Measurements from ENCODE around the gene APPBP2. TPM values are rescaled to one million over a fixed set of nuclear protein-coding genes. Genes with fewer than 3 reads are reported as not detected.

Gene APPBP2
- total RNA-seq, 1 donor from 2014 or later, result 64.5 TPM

GRCh38 chr17:60396412-60396811 lies 129.6 kb downstream of the APPBP2 start:
- no peak for DNase-seq (ENCODE audit: low read depth)

- no peak for DNase-seq (ENCODE audit: low read depth)
These were observed 130.5 kb downstream of the APPBP2 start for GRCh38 chr17:60395508-60396065.

DNA sequence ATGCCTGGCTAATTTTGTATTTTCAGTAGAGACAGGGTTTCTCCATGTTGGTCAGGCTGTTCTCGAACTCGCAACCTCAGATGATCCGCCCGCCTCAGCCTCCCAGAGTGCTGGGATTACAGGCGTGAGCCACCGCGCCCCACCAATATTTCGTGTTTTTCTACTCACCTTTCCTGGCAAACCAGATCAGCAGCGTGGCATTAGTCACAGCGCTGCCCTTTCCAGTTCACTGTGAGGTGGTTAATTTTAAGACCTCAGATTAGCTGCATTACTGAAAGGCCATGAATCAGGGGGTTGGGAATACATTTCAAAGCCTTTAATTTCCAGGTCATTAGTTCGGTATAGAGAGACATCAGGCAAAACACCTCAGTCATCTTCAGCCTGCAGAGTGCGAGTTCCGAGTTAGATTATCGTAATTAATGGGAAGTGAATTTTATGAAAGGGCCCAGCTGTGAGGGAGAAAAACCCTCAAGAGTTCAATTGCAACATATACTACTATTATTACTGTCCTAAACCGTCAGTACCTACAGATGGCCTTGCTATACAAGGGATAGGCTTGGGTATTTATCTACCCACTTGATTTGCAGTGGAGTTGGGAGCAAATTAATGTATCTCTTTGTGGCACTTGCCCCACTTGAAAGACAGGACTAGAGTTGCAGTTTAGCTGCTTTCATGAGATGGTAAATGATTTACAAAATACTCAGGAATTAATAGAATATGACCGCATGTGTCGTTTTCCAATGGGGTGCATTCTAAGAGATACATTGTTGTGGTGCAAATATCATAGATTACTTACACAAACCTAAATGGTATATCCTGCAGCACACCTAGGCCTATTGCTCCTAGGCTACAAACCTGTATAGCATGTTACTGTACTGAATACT lies 132.0 kb downstream of the APPBP2 start:
- DNase-seq (ENCODE audit: low read depth), result peak; percentile 86

Other genes starting within 250 kb of the APPBP2 start
- gene USP32, start 134.1 kb downstream of the APPBP2 start, total RNA-seq, result 41.2 and 92.6 TPM in 2 replicates
- not detected in 2 replicates for gene CHCT1, start 103.8 kb downstream of the APPBP2 start, total RNA-seq
- gene PPM1D, start 74.0 kb upstream of the APPBP2 start, total RNA-seq, result 6.8 and 36.1 TPM in 2 replicates
- gene BCAS3, start 151.6 kb upstream of the APPBP2 start, total RNA-seq, result 13.5 and 39.6 TPM in 2 replicates

All from renal cortical epithelial cell (primary cell).